Tibial nerve (tissue), 4 donors: ENCODE data around the gene RBM20. TPM values are rescaled to one million over a fixed set of nuclear protein-coding genes. Genes with fewer than 3 reads are reported as not detected.

Source experiments
- DNase-seq, 2 donors: peaks; one replicate each; pipeline ENCODE4 v3.0.0-alpha.2; 2019; ENCODE audit warnings: low spot score in 2 of 2
- H3K27ac ChIP-seq, 4 donors: fragments of 200-600 bp; sonication (generic) in 3 of 4; one replicate each; pipeline ENCODE4 v1.5.1; 2017 to 2019; ENCODE audit warnings: mild to moderate bottlenecking in 1 of 4
- H3K27me3 ChIP-seq, 2 donors: fragments of 200-600 bp; sonication (generic) in 1 of 2; one replicate each; pipeline versions ENCODE4 v1.5.1 to v1.6.0; 2017 to 2019
- H3K36me3 ChIP-seq, 3 donors: fragments of 200-600 bp; sonication (generic); one replicate each; pipeline ENCODE4 v1.5.1; 2018 to 2019
- H3K4me1 ChIP-seq, 4 donors: fragments of 200-600 bp; sonication (generic) in 3 of 4; one replicate each; pipeline ENCODE4 v1.5.1; 2017 to 2019
- H3K4me3 ChIP-seq, 4 donors: fragments of 200-600 bp; sonication (generic) in 3 of 4; one replicate each; pipeline ENCODE4 v1.5.1; 2017 to 2019; ENCODE audit warnings: mild to moderate bottlenecking in 1 of 4, moderate library complexity in 1 of 4
- H3K9me3 ChIP-seq, 4 donors: fragments of 200-600 bp; sonication (generic) in 3 of 4; one replicate each; pipeline ENCODE4 v1.5.1; 2017 to 2019
- EP300 ChIP-seq, 2 donors: sonication (generic); formaldehyde crosslinking; IDR thresholded peaks; one replicate each; pipeline ENCODE4 v1.6.1; 2017; ENCODE audit warnings: antibody characterized with exemption in 2 of 2, mild to moderate bottlenecking in 1 of 2
- POLR2A ChIP-seq, 2 donors: fragments of 450-650 bp; IDR thresholded peaks; one replicate each; pipeline ENCODE4 v1.6.1; 2017; ENCODE audit warnings: antibody characterized with exemption in 2 of 2, mild to moderate bottlenecking in 2 of 2, moderate library complexity in 2 of 2
- WGBS, 2 donors: methylation state at CpG; one replicate each; pipeline ENCODE4 v1.1.5; 2018; 5-methylcytosine and 5-hydroxymethylcytosine counted together
- total RNA-seq, 4 donors: library from RNA; depleted of rRNA; stranded (reverse); fragments of >200 nt; gene quantifications; one replicate each; pipeline ENCODE4 v1.1.0, GENCODE V29; 2016
- TF ChIP-seq, protein P1 (sequence below), 5 experiments: fragments of 200-600 bp in 3 of 5; fragments of 450-650 bp in 2 of 5; sonication (generic) in 3 of 5; IDR thresholded peaks; one replicate each; pipeline ENCODE4 v1.5.1; 2016 to 2019; ENCODE audit warnings: antibody characterized with exemption in 5 of 5, mild to moderate bottlenecking in 3 of 5, moderate library complexity in 2 of 5

RBM20 gene
- total RNA-seq, 4 donors from 2014 or later = 1.3 to 8.7 (median 2.7) TPM

DNA sequence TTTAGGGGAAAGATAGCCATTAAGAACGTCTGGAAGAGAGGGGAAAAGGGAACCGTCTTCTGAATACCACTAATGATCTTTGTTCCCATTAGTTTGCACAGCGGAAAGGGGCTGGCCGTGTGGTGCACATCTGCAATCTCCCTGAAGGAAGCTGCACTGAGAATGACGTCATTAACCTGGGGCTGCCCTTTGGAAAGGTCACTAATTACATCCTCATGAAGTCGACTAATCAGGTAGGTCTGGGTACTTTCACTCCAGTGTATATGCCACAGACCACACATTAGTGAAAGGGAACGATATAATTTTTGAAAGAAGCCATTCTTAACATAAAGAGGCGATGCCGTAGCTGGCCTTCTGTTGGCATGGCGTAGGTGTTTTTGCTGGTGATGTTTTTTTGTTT lies 153.3 kb downstream of the RBM20 start:
- TF ChIP-seq, protein P1, sequence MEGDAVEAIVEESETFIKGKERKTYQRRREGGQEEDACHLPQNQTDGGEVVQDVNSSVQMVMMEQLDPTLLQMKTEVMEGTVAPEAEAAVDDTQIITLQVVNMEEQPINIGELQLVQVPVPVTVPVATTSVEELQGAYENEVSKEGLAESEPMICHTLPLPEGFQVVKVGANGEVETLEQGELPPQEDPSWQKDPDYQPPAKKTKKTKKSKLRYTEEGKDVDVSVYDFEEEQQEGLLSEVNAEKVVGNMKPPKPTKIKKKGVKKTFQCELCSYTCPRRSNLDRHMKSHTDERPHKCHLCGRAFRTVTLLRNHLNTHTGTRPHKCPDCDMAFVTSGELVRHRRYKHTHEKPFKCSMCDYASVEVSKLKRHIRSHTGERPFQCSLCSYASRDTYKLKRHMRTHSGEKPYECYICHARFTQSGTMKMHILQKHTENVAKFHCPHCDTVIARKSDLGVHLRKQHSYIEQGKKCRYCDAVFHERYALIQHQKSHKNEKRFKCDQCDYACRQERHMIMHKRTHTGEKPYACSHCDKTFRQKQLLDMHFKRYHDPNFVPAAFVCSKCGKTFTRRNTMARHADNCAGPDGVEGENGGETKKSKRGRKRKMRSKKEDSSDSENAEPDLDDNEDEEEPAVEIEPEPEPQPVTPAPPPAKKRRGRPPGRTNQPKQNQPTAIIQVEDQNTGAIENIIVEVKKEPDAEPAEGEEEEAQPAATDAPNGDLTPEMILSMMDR (IDR thresholded peaks at IDR 0.05) = no peak
- TF ChIP-seq POLR2A (IDR thresholded peaks at IDR 0.05) (no peak), EP300 (IDR thresholded peaks at IDR 0.05) (no peak)
- WGBS, 2 donors = 65 to 70% methylated on average over 10 of the region's 10 CpGs

DNA sequence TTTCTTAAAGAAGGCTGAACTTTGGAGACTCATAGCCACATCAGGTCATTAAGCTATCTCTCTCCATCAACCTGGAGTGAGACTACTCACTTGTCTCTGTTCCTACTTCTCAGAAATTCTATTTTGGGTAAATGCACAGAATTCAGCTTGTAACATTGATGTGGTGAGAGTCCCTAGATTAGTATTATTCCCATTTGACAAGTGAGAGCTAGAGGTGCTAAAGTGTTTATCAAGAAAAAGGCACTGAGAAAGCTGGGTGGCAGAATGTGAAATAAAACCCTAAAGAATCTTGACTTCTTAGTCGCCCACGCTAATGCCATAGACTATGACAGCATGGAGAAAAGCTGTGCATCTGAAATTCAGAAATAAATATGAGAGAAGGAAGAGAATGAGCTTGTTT lies 154.2 kb downstream of the RBM20 start:
- Histone ChIP-seq H3K4me3 (no peak overlapping the region), H3K27ac (no peak overlapping the region), H3K9me3 (no peaks in the 10 kb centered on the region), H3K27me3 (no peaks in the 10 kb centered on the region), H3K36me3 (no peaks in the 10 kb centered on the region), H3K4me1 (peaks cover 0 to 29% (median 16%) of the 10 kb centered on the region in 4 donors)
- TF ChIP-seq, protein P1 (IDR thresholded peaks at IDR 0.05) = no peak
- no peak for TF ChIP-seq POLR2A (IDR thresholded peaks at IDR 0.05)
- TF ChIP-seq EP300 (IDR thresholded peaks at IDR 0.05) = no peak
- DNase-seq = no peak
- WGBS, 2 donors = 89 to 93% methylated on average over 2 of the region's 2 CpGs

More for the DNA sequence above, 153.3 kb downstream of the RBM20 start:
- DNase-seq = no peak
- H3K4me1 ChIP-seq = peaks cover 0 to 20% (median 7%) of the 10 kb centered on the region in 4 donors
- no peak overlapping the region for H3K4me3 ChIP-seq
- H3K36me3 ChIP-seq = no peaks in the 10 kb centered on the region
- no peaks in the 10 kb centered on the region for H3K9me3 ChIP-seq
- H3K27me3 ChIP-seq = no peaks in the 10 kb centered on the region
- no peak overlapping the region for H3K27ac ChIP-seq

DNA sequence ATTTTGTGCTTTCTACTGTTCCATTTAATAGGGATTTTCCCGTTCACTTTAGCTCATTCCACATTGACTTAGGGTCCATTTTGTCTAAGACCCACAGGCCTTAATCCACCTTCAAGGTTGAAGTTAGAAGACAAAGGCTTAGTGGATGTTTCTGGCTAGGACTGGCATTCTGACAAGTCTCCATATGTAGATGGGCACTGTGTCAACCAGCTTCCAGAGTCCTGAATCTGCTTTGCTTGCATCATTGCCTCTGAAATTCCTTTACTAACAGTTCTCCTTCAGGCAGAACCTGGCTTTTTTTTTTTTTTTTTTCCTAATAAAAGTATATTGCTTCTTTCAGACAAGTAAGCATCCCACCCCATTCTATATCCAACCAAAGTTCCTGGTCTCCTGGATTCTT lies 158.0 kb downstream of the RBM20 start:
- H3K27me3 ChIP-seq = no peaks in the 10 kb centered on the region
- no peak overlapping the region for H3K4me3 ChIP-seq
- no peaks in the 10 kb centered on the region for H3K9me3 ChIP-seq
- H3K27ac ChIP-seq = peak overlapping the region in 3 of 4 donors; percentile 36 to 59 (median 53)
- WGBS, 2 donors = 78 to 92% methylated on average over 1 of the region's 1 CpG
- H3K36me3 ChIP-seq = no peaks in the 10 kb centered on the region
- TF ChIP-seq, protein P1 (IDR thresholded peaks at IDR 0.05) = no peak
- TF ChIP-seq POLR2A (IDR thresholded peaks at IDR 0.05) = no peak
- peaks cover 0 to 27% (median 18%) of the 10 kb centered on the region in 4 donors for H3K4me1 ChIP-seq
- no peak for DNase-seq

DNA sequence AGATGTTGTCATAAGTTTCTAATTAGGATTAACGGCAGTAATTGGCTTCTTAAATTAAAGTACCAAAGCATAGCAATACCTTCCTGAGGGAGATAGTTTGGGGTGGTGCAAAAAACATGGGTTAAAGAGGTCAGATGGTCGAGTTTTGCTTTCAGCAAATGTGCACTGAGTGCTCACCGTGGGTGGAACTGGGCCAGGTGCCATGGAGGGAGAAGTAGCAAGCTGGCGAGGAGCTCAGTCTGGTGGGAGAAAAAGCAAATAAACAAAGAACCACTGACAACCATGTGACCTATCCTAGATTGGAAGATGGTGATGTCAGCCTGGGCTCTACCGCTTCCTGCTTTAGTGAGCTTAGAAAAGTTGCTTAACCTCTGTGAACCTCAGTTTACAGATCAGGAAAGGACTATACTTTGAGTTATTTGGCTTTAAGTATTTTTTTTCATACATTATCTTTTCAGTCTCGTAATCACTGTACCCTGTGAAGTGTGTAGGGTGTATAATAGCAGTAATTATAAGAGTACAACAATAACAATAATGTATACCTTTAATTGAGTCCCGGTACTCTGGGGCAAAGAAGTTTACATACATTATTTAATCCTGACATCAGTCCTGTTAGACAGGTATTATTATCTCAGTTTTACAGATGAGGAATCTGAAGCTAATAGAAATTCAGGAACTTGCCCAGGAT lies 158.6 kb downstream of the RBM20 start:
- Histone ChIP-seq H3K27me3 (no peaks in the 10 kb centered on the region), H3K4me3 (no peak overlapping the region), H3K27ac (peak overlapping the region in 3 of 4 donors; percentile 36 to 59 (median 53)), H3K4me1 (peaks cover 0 to 27% (median 18%) of the 10 kb centered on the region in 4 donors), H3K36me3 (no peaks in the 10 kb centered on the region), H3K9me3 (no peaks in the 10 kb centered on the region)
- WGBS, 2 donors = 7 to 8% methylated on average over 7 of the region's 7 CpGs
- TF ChIP-seq, protein P1 (IDR thresholded peaks at IDR 0.05) = no peak
- TF ChIP-seq POLR2A (IDR thresholded peaks at IDR 0.05) (no peak), EP300 (IDR thresholded peaks at IDR 0.05) (peak in 1 of 2 donors; percentile 68)
- DNase-seq = peak; percentile 66 to 70

DNA sequence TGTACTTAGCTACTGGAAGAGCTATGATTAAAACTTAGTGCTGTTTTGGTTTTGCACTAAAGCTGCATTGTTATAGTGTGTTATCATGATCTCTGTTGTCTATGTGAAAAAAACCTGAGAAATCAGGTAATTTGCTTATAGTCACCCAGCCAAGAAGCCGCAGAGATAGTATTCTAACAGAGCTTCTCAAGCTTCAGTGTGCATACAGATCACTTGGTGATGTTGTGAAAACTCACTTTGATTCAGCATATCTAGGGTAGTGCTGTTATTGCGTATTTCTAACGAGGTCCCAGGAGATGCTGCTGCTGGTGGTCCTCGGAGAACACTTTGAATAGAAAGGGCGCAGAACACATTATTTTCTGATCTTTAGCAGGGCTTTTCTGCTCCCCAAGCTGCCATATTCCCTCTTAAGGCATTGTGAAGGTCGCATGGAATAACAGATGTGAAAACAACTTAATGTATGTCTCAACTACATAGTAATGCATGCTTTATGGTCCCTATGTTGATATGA lies 159.2 kb downstream of the RBM20 start:
- peak overlapping the region in 3 of 4 donors; percentile 33 to 59 (median 36) for H3K27ac ChIP-seq

More for the DNA sequence above, 159.2 kb downstream of the RBM20 start:
- Histone ChIP-seq H3K4me1 (peaks cover 0 to 27% (median 18%) of the 10 kb centered on the region in 4 donors), H3K36me3 (no peaks in the 10 kb centered on the region), H3K27me3 (no peaks in the 10 kb centered on the region), H3K4me3 (no peak overlapping the region), H3K9me3 (no peaks in the 10 kb centered on the region)
- 64 to 70% methylated on average over 6 of the region's 6 CpGs for WGBS, 2 donors
- no peak for TF ChIP-seq POLR2A (IDR thresholded peaks at IDR 0.05)
- no peak for TF ChIP-seq EP300 (IDR thresholded peaks at IDR 0.05)
- TF ChIP-seq, protein P1 (IDR thresholded peaks at IDR 0.05) = no peak
- no peak for DNase-seq
